Transverse colon (tissue), 4 donors: ENCODE measurements around the gene TNFSF9.
A peak's percentile ranks its signal among the peaks of the same experiment; 100 is the strongest.

Experiments used
- CTCF ChIP-seq, 5 experiments: fragments of 200-600 bp in 3 of 5; fragments of 450-650 bp in 2 of 5; sonication (generic) in 3 of 5; IDR thresholded peaks; 1 replicate in 2 of 5; 2 replicates in 3 of 5; pipeline ENCODE4 v1.5.1; 2016 to 2017; ENCODE audit warnings: antibody characterized with exemption in 5 of 5, inconsistent platforms in 3 of 5, mild to moderate bottlenecking in 2 of 5, moderate library complexity in 1 of 5
- EP300 ChIP-seq: sonication (generic); formaldehyde crosslinking; IDR thresholded peaks from one replicate; pipeline ENCODE4 v1.6.1; 2017; ENCODE audit warnings: antibody characterized with exemption, low read depth
- POLR2A ChIP-seq: fragments of 450-650 bp; IDR thresholded peaks from one replicate; pipeline ENCODE4 v1.6.1; 2016; ENCODE audit warnings: antibody characterized with exemption, mild to moderate bottlenecking, moderate library complexity
- POLR2AphosphoS5 ChIP-seq, 3 donors: sonication (generic); formaldehyde crosslinking; IDR thresholded peaks; one replicate each; pipeline ENCODE4 v1.6.1; 2016; ENCODE audit warnings: antibody characterized with exemption in 3 of 3

GRCh38 chr19:6481541-6482342, 49.1 kb upstream of the TNFSF9 start, which contains the start of gene DENND1C:
- TF ChIP-seq POLR2A (peak; percentile 42), CTCF (IDR thresholded peaks at IDR 0.05) (peak in 4 of 5 experiments; percentile 21 to 28 (median 25)), POLR2AphosphoS5 (IDR thresholded peaks at IDR 0.05) (no peak), EP300 (no peak)
